Erythroblast (primary cell): ENCODE measurements around the gene HMGB4.

ENCODE experiments used
- DNase-seq, 2 experiments: peaks; one replicate each; lab custom pipeline; 2025; lab: John Stamatoyannopoulos, UW
- GATA1 ChIP-seq: IDR thresholded peaks from 2 replicates; pipeline ENCODE4 v1.6.1; 2011; ENCODE audit warnings: low read depth, mild to moderate bottlenecking, control low read depth, low read length, moderate library complexity
- POLR2A ChIP-seq: IDR thresholded peaks from 2 replicates; pipeline ENCODE4 v1.6.1; 2011; ENCODE audit warnings: mild to moderate bottlenecking, low read length

HMGB4 gene, protein sequence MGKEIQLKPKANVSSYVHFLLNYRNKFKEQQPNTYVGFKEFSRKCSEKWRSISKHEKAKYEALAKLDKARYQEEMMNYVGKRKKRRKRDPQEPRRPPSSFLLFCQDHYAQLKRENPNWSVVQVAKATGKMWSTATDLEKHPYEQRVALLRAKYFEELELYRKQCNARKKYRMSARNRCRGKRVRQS

DNA sequence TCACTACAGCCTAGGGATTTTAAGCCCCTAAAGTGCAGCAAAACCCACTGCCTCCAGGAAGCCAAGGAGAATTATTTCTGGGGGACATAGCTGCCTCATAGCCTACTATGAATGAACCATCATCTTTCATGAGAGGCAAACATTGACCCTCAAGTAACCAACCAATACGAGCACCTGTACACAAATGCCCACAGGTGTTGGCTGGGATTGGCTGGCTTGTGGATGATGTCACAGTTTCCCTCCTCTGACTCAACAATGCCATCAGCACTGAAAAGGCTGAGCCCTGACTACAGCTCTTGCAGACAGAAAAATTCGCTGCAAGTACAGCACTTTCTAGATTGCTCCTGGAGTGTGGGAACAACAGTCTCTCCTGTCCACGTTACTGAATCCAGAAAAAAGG, at the start of gene HMGB4:
HMGB4 (plus strand) TSS at position 301 of the 400 bp plus-strand sequence. CDS start 113 bp downstream, outside the sequence.
- TF ChIP-seq GATA1 (no peak), POLR2A (no peak)

DNA sequence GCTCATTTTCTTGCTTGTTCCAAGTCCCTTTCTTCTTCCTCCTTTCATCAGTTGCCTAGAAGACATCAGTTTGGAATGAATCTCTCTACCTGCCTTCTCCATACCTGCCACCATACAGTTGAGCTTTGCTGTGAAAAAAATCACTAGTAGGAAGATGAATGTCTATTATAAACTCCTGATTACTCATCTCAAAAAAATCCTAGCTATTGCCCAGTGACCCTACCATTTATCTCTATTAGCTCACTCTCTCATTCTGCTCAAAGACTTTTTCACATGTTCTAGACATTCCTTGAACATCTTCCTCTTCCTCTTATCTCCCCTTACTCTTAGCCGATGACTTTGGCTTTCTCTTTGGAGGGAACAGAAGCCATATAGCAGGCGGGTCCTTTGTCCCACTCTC, 49.7 kb upstream of the HMGB4 start:
- TF ChIP-seq GATA1: no peak
- TF ChIP-seq POLR2A: no peak
- DNase-seq: no peak

More for the DNA sequence above, at the start of gene HMGB4:
- DNase-seq: no peak

DNA sequence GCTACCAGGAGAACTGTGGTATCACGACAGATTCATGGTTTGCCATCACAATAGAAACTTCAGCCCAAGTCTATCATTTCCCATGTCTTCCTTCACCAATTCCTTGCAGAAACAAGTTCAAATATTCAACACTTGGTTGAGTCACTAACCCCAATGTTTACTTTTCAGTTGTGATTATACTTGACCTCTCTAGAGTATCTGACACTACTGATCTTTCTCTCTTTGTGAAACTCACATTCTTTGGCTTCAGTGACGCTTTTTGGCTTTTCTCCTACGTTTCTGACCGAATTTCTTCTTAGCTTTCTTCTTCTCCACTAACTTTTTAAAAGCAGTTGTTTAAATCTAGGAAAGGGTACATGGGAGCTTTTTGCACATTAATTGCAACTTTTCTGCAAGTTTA, 48.8 kb upstream of the HMGB4 start:
- TF ChIP-seq POLR2A: no peak
- no peak for TF ChIP-seq GATA1
- no peak for DNase-seq

DNA sequence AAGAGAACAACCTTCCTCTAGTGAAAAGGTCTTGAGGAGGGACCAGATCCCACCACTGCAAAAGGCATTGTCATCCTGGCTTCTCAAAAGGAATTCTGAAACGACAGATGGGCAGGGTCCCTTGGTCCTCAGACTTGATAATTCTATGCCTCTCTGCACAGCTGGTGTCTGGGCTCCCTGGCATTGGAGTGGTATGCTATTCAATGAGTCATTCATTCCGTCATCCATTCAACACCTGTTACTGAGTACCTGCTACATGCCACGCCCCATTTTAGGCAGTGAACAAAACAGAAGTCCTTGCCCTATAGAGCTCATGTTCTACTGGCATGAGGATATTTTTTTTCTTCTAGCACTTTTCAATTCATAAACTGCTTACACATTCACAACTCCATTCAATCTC, 45.8 kb upstream of the HMGB4 start:
- TF ChIP-seq GATA1: no peak
- no peak for TF ChIP-seq POLR2A
- DNase-seq: no peak

DNA sequence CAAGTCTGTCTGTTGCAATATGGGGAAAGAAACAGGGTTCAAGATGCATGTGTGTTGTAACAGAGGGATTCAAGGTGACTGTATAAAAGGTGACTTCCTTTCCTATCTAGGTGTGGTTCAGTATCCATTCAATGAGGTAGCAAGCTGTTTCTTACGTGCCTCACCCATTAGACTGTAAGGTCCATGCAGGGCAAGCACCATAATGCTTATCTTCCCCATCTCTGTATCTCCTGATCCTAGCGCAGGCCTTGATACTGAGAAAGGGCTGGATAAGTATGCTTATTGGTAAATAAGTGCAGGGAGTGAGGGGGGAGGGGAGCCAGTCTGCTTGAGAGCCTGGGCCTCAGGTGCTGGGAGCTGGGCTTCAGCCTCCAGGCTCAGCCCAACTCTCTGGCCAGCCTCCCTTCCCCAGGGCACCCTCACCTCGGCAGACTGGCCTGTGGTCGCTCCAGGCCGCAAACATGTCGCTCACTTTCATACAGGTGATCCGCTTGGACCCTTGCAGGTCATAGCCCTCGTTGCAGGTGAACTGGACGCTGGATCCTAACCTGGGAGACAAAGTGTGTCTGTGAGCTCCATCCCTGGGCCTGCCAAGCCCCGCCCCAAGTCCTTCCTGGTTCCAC, 44.5 kb upstream of the HMGB4 start:
- TF ChIP-seq POLR2A: no peak
- no peak for TF ChIP-seq GATA1
- no peak for DNase-seq

DNA sequence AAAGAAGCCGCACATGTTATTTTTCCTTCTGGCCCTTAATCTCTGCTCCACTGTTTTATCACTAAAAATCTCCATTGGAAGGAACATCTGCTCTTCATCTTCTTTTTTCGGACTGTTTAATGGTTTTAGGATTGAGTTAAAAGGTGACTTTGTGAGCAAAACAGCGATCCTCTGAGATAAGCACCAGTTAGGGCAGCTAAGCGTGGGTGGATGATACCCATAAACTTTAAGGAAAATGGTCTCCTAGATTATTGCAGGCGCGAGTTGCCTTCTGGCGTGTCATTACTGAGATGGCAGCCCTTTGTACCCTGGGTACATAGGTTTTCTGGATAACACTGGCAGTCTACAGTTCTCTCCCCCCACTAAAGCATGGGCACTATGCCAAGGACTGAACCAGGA, 44.0 kb upstream of the HMGB4 start:
- DNase-seq: no peak
- TF ChIP-seq GATA1: no peak
- TF ChIP-seq POLR2A: no peak

DNA sequence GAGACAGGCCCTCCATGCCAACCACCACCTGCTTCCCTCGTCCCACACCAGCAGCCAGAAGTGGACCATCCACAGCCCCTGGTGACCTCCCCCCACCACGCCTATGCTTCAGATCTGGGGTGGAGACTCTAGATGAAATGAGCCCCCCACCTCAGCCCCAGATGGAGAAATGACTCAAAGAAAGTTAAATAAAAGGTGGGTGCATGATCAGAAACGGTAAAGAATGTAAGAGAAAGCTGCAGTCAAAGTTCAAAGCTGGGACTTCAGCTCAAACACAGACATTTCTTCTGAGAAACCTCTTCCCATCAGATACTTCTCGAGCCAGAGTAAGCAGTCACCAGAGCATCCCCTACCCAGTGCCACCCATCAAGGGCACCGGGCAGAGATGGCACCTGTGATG, 43.1 kb upstream of the HMGB4 start:
- TF ChIP-seq GATA1 (no peak), POLR2A (no peak)
- no peak for DNase-seq

DNA sequence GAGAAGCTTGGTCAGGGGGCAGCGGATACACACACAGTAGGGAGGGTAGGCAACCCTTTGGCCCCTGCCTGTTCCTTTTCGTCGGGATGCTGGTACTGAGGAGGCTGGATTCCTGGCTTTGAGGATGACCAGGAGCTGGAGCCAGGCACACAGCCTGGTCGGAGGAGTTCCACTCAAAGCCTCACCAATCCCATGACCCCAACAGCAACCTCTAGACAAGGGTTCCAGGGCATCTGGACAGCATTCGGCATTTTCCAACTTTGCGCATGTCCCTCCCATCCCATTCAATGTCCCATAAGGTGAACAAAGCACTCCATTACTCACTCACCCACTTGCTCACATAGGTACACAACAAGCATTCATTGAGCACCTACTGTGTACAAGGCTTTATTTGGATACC, 42.6 kb upstream of the HMGB4 start:
- TF ChIP-seq GATA1 (no peak), POLR2A (no peak)
- DNase-seq: no peak

DNA sequence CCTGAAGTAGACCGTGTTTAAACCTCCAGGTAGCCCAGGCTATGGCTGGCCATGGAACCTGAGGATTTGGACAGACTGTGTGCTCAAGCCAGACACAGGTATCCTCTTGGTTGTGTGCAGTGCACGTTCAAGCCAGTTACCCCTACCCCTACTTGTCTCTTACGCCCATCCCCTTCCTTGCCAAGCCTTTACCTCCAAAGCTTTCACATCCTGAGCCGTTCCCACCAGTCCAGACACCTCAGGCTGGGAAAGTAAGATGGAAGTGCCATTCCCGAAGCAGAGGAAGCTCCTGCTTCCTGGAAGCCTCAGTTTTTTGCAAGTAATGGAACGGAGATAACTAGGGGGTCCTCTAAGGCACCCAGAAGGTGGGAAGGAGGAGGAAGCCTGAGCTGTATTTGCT, 41.5 kb upstream of the HMGB4 start:
- TF ChIP-seq POLR2A: no peak
- no peak for TF ChIP-seq GATA1
- no peak for DNase-seq

DNA sequence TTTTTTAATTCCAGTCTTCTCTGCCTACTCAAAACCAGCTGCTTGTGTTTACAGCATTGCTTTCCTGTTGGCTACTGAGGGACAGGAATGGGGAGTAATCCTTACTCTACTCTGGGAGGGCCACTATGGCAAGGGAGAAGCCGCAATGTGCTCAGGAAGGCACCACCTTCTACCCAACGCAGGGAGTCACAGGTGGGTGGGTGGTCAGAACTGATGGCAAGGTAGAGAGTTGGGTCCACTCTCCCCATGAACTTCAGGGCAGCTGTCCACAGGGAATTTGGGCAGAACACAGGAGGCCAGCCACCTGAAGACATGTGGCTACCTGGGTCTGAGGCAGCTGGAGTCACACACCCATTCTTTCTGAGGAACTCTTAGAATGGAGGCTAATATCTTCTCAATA, 40.5 kb upstream of the HMGB4 start:
- no peak for DNase-seq
- TF ChIP-seq POLR2A (no peak), GATA1 (no peak)

DNA sequence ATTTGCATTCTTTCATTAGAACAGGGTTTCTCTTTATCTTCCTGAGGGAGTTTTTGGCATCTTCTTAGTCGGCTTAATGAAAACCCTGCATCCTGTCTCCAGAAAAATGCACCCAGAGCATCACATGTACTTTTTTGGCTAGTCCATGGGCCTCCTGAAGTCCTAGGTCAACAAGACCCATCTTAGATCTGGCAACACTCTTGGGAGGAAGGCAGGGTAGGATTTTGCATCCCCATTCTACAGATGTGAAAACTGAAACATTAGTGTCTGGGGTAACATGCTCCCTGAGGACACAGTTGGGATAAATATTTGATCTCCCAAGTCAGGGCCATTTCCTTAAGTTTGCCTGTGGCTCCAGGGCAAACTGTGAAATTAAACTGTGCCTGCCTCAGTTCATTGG, 40.0 kb upstream of the HMGB4 start:
- no peak for TF ChIP-seq GATA1
- TF ChIP-seq POLR2A: no peak
- no peak for DNase-seq

DNA sequence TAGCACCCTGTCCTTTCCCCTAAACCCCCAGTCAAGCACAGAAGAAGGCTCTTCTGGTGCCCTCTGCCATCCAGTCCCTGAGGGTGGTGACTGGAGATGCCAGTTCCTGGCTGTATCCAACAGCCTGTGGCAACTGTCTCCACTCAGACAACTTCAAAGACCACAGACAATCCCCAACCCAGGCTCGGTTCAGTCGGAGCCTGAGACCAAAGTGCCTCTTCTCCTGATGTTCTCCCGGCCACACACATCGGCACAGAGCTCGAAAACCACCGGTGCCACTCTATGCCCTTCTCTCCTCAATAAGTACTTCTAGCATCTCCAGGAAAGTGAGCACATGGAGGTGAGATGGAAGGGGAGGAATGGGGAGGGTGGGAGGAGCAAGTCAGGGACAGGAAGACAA, 39.6 kb upstream of the HMGB4 start:
- TF ChIP-seq POLR2A (no peak), GATA1 (no peak)
- no peak for DNase-seq

DNA sequence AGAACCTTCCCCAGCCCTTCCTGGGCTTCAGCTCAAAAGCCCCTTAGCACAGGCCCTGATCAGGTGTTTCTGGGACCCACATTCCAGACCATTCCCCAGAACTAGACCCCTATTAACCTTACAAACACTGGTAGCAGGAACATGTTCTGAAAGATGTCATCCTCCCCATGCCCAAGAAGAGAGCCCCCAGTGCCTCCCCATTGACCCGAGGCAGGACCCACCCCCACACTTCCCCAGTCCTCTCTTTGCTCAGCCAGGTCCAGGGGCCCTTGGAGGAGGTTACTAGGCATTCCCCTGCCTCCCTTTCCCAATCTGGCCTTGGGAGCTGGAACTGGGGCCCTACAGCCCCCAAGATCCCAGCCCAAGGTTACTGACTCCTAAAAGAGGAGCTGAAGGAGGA, 38.9 kb upstream of the HMGB4 start:
- no peak for DNase-seq
- TF ChIP-seq POLR2A (no peak), GATA1 (no peak)

DNA sequence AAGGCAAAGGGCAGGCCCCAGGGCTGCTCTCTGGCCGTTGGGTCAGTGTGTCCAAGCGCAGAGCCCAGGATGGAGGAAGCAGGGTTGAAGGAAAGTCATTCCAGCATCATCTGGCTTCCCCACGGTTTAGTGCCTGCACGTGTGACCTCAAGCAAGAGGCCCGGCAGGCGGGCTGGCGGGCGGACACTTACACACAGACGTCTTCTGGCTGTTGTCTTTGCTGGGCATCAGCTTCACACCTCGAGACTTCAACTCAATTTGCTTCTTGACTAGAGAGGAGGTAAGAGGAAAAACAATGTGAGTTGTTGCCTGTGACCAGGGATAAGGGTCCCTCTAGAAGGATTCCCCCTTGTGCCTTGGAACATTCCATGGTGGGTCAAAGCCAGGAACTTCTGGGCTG, 38.4 kb upstream of the HMGB4 start:
- no peak for DNase-seq
- TF ChIP-seq GATA1: no peak
- no peak for TF ChIP-seq POLR2A

DNA sequence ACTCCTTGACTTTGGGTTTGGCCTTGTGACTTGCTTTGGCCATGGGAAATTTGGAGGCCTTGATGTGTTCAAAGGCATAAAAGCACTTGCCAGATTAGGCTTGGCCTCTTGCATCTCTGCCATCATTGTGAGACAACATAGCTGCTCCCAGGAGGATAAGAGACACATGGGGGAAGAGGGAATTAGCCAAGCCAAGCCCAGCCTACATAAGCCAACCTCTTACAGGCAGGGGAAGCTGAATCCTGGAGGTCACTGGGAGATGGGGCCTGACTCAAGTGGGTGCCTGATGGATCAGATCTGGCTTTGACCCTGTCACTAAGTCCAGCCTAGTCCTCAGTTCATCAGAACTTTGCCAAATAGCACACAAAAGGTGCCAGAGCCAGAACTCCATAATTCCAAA, 37.6 kb upstream of the HMGB4 start:
- no peak for DNase-seq
- TF ChIP-seq GATA1: no peak
- no peak for TF ChIP-seq POLR2A

DNA sequence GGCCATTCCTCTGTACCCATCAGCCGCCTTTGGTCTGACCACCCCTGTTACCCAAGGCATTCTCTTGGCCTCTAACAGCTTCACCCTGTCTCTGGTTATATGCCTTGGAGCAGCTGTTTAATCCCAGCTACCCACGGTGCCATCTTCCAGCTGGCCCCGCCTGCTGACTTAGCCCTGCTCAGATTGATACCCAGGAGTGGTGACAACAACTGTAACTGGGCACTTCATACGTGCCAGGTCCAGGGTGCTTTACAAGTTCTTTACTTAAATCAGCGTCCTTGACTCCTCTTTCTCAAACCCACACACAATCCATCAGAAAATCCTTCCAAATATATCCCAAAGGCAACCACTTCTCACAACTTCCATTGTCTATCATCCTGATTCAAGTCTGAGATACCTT, 37.2 kb upstream of the HMGB4 start:
- no peak for DNase-seq
- TF ChIP-seq GATA1: no peak
- no peak for TF ChIP-seq POLR2A
